ENCODE results near the gene ZNF562. TPM values are rescaled to one million over a fixed set of nuclear protein-coding genes. Genes with fewer than 3 reads are reported as not detected.
A peak's percentile ranks its signal among the peaks of the same experiment; 100 is the strongest.

ZNF562 gene
- total RNA-seq, 4 donors from 2014 or later: 26.3 to 45.6 (median 34.0) TPM

DNA sequence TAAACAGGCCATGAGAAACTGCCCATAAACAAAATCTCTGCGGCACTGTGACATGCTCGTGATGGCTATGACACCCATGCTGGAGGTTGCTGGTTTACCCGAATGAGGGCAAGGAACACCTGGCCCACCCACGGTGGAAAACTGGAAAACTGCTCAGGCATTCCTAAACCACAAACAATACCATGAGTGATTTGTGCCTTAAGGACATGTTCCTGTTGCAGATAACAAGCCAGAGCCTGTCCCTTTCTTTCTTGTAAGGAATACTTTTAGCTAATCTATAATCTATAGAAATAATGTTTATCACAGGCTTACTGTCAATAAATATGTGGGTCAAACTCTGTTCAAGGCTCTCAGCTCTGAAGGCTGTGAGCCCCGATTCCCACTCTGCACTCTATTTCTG lies 66.0 kb downstream of the ZNF562 start:
- H3K27ac ChIP-seq: no peak overlapping the region
- intact Hi-C loops (cut with DNase I): no loop called here
- H3K27me3 ChIP-seq: no peaks in the 10 kb centered on the region
- H3K36me3 ChIP-seq: peaks cover 38 to 68% (median 43%) of the 10 kb centered on the region in 3 donors
- no peak for TF ChIP-seq POLR2A (IDR thresholded peaks at IDR 0.05)
- H3K4me3 ChIP-seq: no peak overlapping the region
- H3K9me3 ChIP-seq: peaks cover 6 to 86% (median 55%) of the 10 kb centered on the region in 3 donors
- no peaks in the 10 kb centered on the region for H3K4me1 ChIP-seq
- DNase-seq: no peak
- WGBS, 2 donors: 79 to 89% methylated on average over 4 to 5 of the region's 5 CpGs

DNA sequence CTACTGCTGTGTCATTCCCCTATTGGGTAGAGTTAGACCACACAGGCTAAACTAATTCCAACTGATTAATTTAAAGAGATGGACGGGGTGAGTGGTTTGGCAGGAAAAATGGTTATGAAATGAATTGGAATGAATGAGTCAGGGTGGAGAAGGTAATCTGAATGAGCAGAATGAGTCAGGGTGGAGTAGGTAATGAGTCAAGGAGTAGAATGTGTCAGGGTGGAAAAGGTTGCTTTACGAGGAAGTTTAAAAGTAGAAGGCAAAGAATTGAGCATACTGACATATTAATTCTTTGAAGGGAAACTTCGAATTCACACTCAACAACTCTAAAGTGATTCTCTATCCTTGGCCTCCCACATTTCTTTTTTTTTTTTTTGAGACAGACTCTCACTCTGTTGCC lies 77.9 kb downstream of the ZNF562 start:
- no peaks in the 10 kb centered on the region for H3K27me3 ChIP-seq
- no peaks in the 10 kb centered on the region for H3K36me3 ChIP-seq
- peaks cover 0 to 9% (median 5%) of the 10 kb centered on the region in 3 donors for H3K4me1 ChIP-seq
- no peak for TF ChIP-seq POLR2A (IDR thresholded peaks at IDR 0.05)
- TF ChIP-seq, protein P1, sequence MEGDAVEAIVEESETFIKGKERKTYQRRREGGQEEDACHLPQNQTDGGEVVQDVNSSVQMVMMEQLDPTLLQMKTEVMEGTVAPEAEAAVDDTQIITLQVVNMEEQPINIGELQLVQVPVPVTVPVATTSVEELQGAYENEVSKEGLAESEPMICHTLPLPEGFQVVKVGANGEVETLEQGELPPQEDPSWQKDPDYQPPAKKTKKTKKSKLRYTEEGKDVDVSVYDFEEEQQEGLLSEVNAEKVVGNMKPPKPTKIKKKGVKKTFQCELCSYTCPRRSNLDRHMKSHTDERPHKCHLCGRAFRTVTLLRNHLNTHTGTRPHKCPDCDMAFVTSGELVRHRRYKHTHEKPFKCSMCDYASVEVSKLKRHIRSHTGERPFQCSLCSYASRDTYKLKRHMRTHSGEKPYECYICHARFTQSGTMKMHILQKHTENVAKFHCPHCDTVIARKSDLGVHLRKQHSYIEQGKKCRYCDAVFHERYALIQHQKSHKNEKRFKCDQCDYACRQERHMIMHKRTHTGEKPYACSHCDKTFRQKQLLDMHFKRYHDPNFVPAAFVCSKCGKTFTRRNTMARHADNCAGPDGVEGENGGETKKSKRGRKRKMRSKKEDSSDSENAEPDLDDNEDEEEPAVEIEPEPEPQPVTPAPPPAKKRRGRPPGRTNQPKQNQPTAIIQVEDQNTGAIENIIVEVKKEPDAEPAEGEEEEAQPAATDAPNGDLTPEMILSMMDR (IDR thresholded peaks at IDR 0.05): peak in 1 of 6 experiments; percentile 21
- peak overlapping the region; percentile 75 to 90 (median 80) for H3K27ac ChIP-seq
- intact Hi-C loops (cut with DNase I): no loop called here
- H3K9me3 ChIP-seq: peaks cover 0 to 22% (median 0%) of the 10 kb centered on the region in 3 donors
- WGBS, 2 donors: 32 to 37% methylated on average over 3 of the region's 3 CpGs
- no peak for DNase-seq
- no peak overlapping the region for H3K4me3 ChIP-seq

Other genes starting within 250 kb of the ZNF562 start
- gene ZNF266, start 239.5 kb downstream of the ZNF562 start, total RNA-seq: 10 to 100 TPM in 3 of 4 donors, 1 to 10 TPM in 1; 7.2 to 27.3 (median 10.7) TPM
- gene ZNF560, start 176.5 kb downstream of the ZNF562 start, total RNA-seq: not detected
- 10 to 100 TPM; 18.5 to 21.7 (median 19.3) TPM for gene ZNF426, start 136.5 kb downstream of the ZNF562 start, total RNA-seq
- 10 to 100 TPM; 23.7 to 48.6 (median 31.1) TPM for gene ZNF121, start 90.6 kb downstream of the ZNF562 start, total RNA-seq
- 10 to 100 TPM; 31.3 to 52.1 (median 40.8) TPM for gene ZNF561, start 53.9 kb downstream of the ZNF562 start, total RNA-seq
- 10 to 100 TPM; 10.8 to 18.5 (median 13.5) TPM for gene ZNF846, start 93.6 kb upstream of the ZNF562 start, total RNA-seq
- gene FBXL12, start 144.0 kb upstream of the ZNF562 start, total RNA-seq: 10 to 100 TPM in 3 of 4 donors, 1 to 10 TPM in 1; 6.9 to 20.0 (median 13.7) TPM
- gene UBL5, start 152.8 kb upstream of the ZNF562 start, total RNA-seq: 100 to 1,000 TPM; 394 to 688 (median 499) TPM
- 10 to 100 TPM; 61.1 to 77.1 (median 67.6) TPM for gene PIN1, start 160.2 kb upstream of the ZNF562 start, total RNA-seq